ENCODE data around the gene C2orf68. TPM values are rescaled to one million over a fixed set of nuclear protein-coding genes. Genes with fewer than 3 reads are reported as not detected.

The C2orf68 gene
- total RNA-seq, 1 experiment from 2014 or later = 34.3 TPM

DNA sequence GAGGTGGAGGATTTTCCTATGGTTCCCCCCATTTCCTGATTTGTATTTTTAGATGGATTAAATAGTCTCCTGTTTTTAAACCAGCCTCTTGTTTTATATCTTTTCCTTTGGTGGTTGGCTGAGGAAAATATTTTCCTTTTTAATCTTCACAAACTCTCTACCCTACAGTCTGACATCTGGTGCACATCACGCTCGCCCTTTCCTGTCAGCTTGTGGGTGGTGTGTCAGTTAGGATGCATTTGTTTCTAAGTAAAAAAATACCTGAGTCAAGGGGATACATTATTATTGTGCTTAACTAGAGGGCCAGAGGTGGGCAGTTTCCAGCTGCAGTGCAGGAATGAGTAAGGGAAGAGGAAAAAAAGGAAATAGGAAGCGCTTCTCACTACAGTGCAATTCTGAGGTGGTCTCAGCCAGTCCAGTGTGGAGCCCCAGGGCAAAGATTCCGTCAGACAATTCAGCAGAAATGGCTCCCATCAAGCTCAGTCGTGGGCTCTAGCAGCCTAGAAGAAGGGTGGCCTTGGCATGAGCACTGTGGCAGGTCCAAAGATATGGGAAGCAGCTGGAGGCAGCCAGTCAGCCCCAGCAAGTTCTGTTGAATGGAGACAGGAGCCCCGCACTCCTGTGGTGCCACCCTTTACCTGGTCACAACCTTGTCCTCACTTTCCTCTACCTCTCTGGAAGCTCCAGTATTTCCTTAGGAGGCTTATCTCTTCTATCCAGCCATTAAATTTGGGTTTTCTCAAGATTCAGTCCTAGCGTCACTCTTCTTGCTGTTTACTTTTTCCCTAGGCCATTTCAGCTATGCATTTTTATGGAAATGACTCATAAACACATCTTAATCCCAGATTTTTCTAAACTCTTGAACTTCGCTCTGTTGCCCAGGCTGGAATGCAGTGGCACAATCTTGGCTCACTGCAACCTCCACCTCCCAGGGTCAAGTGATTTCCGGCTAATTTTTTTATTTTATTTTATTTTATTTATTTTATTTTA, 37.6 kb upstream of the C2orf68 start:
- TF ChIP-seq, protein P1, sequence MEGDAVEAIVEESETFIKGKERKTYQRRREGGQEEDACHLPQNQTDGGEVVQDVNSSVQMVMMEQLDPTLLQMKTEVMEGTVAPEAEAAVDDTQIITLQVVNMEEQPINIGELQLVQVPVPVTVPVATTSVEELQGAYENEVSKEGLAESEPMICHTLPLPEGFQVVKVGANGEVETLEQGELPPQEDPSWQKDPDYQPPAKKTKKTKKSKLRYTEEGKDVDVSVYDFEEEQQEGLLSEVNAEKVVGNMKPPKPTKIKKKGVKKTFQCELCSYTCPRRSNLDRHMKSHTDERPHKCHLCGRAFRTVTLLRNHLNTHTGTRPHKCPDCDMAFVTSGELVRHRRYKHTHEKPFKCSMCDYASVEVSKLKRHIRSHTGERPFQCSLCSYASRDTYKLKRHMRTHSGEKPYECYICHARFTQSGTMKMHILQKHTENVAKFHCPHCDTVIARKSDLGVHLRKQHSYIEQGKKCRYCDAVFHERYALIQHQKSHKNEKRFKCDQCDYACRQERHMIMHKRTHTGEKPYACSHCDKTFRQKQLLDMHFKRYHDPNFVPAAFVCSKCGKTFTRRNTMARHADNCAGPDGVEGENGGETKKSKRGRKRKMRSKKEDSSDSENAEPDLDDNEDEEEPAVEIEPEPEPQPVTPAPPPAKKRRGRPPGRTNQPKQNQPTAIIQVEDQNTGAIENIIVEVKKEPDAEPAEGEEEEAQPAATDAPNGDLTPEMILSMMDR (IDR thresholded peaks at IDR 0.05; ENCODE audit: unreplicated experiment) = no peak
- ChIA-PET CTCF (interaction anchor here (0.6 to 7.2 kb wide), 13 partner anchors 9 to 166 kb away, joined by 3 to 52 read pairs (median 3); no protein-coding TSS in a partner anchor), POLR2A (interaction anchor here (0.6 to 0.8 kb wide), 2 partner anchors 21 to 165 kb away, joined by 3 to 5 read pairs; no protein-coding TSS in a partner anchor)
- peak; percentile 65 for DNase-seq (ENCODE audit: unreplicated experiment)
- no TSS peak for BruUV-seq (replicated peaks)
- intact Hi-C loops (cut with micrococcal nuclease) = no loop called here
- H3K27me3 Mint-ChIP-seq (ENCODE audit: insufficient read depth, unreplicated experiment) = no peaks in the 10 kb centered on the region
- peaks cover 10% of the 10 kb centered on the region for H3K4me1 Mint-ChIP-seq (ENCODE audit: insufficient read depth, unreplicated experiment)
- H3K27ac Mint-ChIP-seq (ENCODE audit: low read depth, unreplicated experiment) = peak overlapping the region; percentile 49
- H3K9me3 Mint-ChIP-seq (ENCODE audit: unreplicated experiment) = no peaks in the 10 kb centered on the region
- peaks cover 97% of the 10 kb centered on the region for H3K36me3 Mint-ChIP-seq (ENCODE audit: insufficient read depth, unreplicated experiment)
- no peak overlapping the region for H3K4me3 Mint-ChIP-seq (ENCODE audit: unreplicated experiment)

DNA sequence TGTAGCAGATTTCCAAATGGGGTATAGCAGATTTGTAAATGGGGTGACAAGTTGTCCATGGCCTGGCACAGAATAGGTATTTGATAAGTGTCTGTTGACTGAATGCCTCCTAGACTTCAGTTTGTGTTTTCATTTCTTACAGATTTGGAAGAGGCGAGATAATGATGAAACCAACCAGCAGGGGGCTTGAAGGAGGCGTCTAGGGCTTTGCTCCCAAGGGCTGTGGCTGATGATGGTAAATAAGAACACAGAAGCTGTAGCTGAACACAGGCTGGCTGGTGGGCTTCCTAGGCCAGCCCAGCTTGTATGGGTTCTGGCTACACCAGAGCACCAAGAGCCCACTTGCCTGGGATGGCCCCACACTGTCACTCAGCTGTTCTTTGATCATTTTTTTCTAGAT, 36.8 kb upstream of the C2orf68 start:
- peaks cover 10% of the 10 kb centered on the region for H3K4me1 Mint-ChIP-seq (ENCODE audit: insufficient read depth, unreplicated experiment)
- H3K27me3 Mint-ChIP-seq (ENCODE audit: insufficient read depth, unreplicated experiment) = no peaks in the 10 kb centered on the region
- CTCF ChIA-PET = interaction anchor here (0.6 to 7.2 kb wide), 11 partner anchors 11 to 179 kb away, joined by 3 to 52 read pairs (median 3); no protein-coding TSS in a partner anchor
- H3K36me3 Mint-ChIP-seq (ENCODE audit: insufficient read depth, unreplicated experiment) = peaks cover 97% of the 10 kb centered on the region
- intact Hi-C loops (cut with micrococcal nuclease) = loop anchor here (1.0 kb wide), 1 partner anchor 59 kb away; no protein-coding TSS in a partner anchor
- no TSS peak for BruUV-seq (replicated peaks)
- POLR2A ChIA-PET = no interaction called here
- peak; percentile 69 for DNase-seq (ENCODE audit: unreplicated experiment)
- H3K4me3 Mint-ChIP-seq (ENCODE audit: unreplicated experiment) = no peak overlapping the region
- H3K27ac Mint-ChIP-seq (ENCODE audit: low read depth, unreplicated experiment) = peak overlapping the region; percentile 18
- H3K9me3 Mint-ChIP-seq (ENCODE audit: unreplicated experiment) = no peaks in the 10 kb centered on the region
- TF ChIP-seq, protein P1 (IDR thresholded peaks at IDR 0.05; ENCODE audit: unreplicated experiment) = peak; percentile 20

DNA sequence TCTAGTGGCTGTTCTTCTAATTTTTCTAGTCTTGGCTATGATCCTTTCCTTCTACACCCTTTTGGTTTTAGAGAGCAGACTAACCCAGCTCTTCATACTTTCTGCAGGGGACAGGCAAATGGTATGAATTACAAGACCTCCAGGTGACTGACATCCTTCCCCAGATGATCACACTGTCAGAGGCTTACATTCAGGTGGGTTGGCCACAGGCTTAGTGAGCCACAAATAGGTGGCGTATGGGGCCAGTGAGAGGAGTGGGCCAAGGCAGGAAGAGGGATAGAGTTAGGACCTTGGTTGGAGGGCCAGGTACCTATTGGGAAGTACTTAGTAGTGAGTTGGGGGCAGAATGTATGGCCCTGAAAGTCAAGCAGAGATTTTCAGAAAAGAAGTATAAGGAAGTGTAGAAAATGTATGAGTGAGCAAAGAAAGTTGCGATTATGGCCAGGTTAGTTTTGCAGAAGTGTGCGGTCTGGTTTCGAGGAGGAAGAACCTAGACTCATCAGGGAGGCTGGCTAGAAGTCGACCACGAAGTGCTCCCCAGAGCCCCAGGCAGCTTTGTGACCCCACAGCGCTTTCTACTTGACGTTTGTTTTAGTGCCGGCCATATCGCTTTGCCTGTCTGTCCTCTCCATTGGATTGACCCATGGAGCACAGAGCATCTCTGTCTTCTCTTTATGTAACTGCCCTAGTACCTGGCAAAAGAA, 36.1 kb upstream of the C2orf68 start:
- no peak overlapping the region for H3K4me3 Mint-ChIP-seq (ENCODE audit: unreplicated experiment)
- H3K9me3 Mint-ChIP-seq (ENCODE audit: unreplicated experiment) = no peaks in the 10 kb centered on the region
- TF ChIP-seq, protein P1 (IDR thresholded peaks at IDR 0.05; ENCODE audit: unreplicated experiment) = no peak
- ChIA-PET CTCF (interaction anchor here (0.7 to 7.2 kb wide), 8 partner anchors 11 to 428 kb away, joined by 3 to 52 read pairs (median 3); no protein-coding TSS in a partner anchor), POLR2A (no interaction called here)
- H3K36me3 Mint-ChIP-seq (ENCODE audit: insufficient read depth, unreplicated experiment) = peaks cover 97% of the 10 kb centered on the region
- DNase-seq (ENCODE audit: unreplicated experiment) = no peak
- H3K27ac Mint-ChIP-seq (ENCODE audit: low read depth, unreplicated experiment) = peak overlapping the region; percentile 18
- intact Hi-C loops (cut with micrococcal nuclease) = loop anchor here (1.0 kb wide), 1 partner anchor 59 kb away; no protein-coding TSS in a partner anchor
- H3K27me3 Mint-ChIP-seq (ENCODE audit: insufficient read depth, unreplicated experiment) = no peaks in the 10 kb centered on the region
- no TSS peak for BruUV-seq (replicated peaks)
- H3K4me1 Mint-ChIP-seq (ENCODE audit: insufficient read depth, unreplicated experiment) = peaks cover 10% of the 10 kb centered on the region

DNA sequence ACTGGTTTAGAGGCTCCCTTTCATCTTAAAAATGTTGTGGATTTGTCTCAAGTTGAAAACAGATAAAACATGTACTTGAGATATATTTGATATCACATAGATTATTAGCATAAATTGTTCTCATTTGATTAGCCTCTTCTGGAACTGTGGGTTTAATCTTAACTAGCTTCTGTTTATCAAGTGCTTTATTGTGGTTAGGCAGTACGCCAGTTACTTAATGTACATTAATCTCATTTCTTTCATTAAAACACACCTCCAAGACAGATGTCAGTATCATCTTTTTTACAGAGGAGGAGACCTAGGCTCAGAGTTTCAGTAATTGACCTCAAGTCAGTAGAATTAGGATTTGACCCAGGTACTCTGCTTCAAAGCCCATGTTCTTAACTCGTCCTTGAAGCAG, 34.3 kb upstream of the C2orf68 start:
- ChIA-PET CTCF (interaction anchor here (1.6 to 1.9 kb wide), 3 partner anchors 9 to 60 kb away, joined by 3 to 22 read pairs (median 8); no protein-coding TSS in a partner anchor), POLR2A (no interaction called here)
- TF ChIP-seq, protein P1 (IDR thresholded peaks at IDR 0.05; ENCODE audit: unreplicated experiment) = no peak
- H3K4me3 Mint-ChIP-seq (ENCODE audit: unreplicated experiment) = no peak overlapping the region
- H3K4me1 Mint-ChIP-seq (ENCODE audit: insufficient read depth, unreplicated experiment) = peaks cover 10% of the 10 kb centered on the region
- peaks cover 97% of the 10 kb centered on the region for H3K36me3 Mint-ChIP-seq (ENCODE audit: insufficient read depth, unreplicated experiment)
- DNase-seq (ENCODE audit: unreplicated experiment) = no peak
- intact Hi-C loops (cut with micrococcal nuclease) = no loop called here
- no peak overlapping the region for H3K27ac Mint-ChIP-seq (ENCODE audit: low read depth, unreplicated experiment)
- no peaks in the 10 kb centered on the region for H3K9me3 Mint-ChIP-seq (ENCODE audit: unreplicated experiment)
- BruUV-seq (replicated peaks) = no TSS peak
- H3K27me3 Mint-ChIP-seq (ENCODE audit: insufficient read depth, unreplicated experiment) = no peaks in the 10 kb centered on the region
